ENCODE measurements around the gene KCTD20. TPM values are rescaled to one million over a fixed set of nuclear protein-coding genes. Genes with fewer than 3 reads are reported as not detected.
A peak's percentile ranks its signal among the peaks of the same experiment; 100 is the strongest.
"Not testable (repeated sequence)": the region's sequence is repeated elsewhere in the genome, so short reads cannot be mapped to it uniquely, and the experiment has no call there.

Gene KCTD20
- total and polyA plus RNA-seq, 4 donors, result 9.5 to 48.5 (median 32.2) TPM

DNA sequence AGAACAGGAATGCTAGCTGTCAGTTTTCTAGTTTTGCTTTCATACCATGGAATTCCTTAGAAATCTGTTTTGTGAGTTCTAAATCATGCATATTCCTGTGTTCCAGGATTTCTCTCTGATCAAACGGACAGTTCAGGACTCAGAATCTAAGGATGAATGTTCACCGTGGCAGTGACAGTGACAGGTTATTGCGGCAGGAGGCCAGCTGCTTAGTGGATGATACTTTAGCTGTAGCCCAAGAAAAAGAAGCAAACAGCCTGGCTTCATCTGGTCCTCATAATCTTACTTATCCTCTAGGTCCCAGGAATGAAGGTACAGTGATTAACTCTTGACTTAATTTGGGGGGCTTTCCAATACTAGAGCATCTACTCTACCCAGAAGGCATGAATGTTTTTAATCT is 27.1 kb downstream of the KCTD20 start:
- DNase-seq (ENCODE audit: low spot score), result no peak
- Histone ChIP-seq H3K4me1 (ENCODE audit: control insufficient read depth in 4 of 4, insufficient read depth in 4 of 4, low read length in 3 of 4) (no peaks in the 10 kb centered on the region), H3K27me3 (ENCODE audit: control insufficient read depth in 4 of 4, insufficient read depth in 4 of 4, low read length in 3 of 4) (no peaks in the 10 kb centered on the region), H3K36me3 (ENCODE audit: control insufficient read depth in 4 of 4, insufficient read depth in 3 of 4, low read depth in 1 of 4, low read length in 3 of 4) (peaks cover 5 to 15% (median 12%) of the 10 kb centered on the region in 4 donors), H3K4me3 (ENCODE audit: low read depth in 1 of 3, low read length in 3 of 3) (no peak overlapping the region), H3K9me3 (ENCODE audit: control insufficient read depth in 4 of 4, low read length in 3 of 4) (no peaks in the 10 kb centered on the region), H3K9ac (ENCODE audit: low read depth in 1 of 2, low read length in 2 of 2) (no peak overlapping the region), H3K27ac (ENCODE audit: low read depth in 1 of 2, low read length in 2 of 2) (no peak overlapping the region)
- TF ChIP-seq TAF1 (conservative IDR thresholded peaks at IDR 0.05) (no peak), FOXA1 (IDR thresholded peaks at IDR 0.05) (no peak), FOXA2 (IDR thresholded peaks at IDR 0.05) (no peak), GABPA (IDR thresholded peaks at IDR 0.05 in 1 of 2, conservative IDR thresholded peaks at IDR 0.05 in 1 of 2) (no peak), NR2F2 (IDR thresholded peaks at IDR 0.05) (no peak), RAD21 (IDR thresholded peaks at IDR 0.05) (no peak), EGR1 (IDR thresholded peaks at IDR 0.05; ENCODE audit: low read depth in 2 of 2) (no peak), YY1 (IDR thresholded peaks at IDR 0.05) (no peak), SP1 (IDR thresholded peaks at IDR 0.05) (no peak), HNF4G (IDR thresholded peaks at IDR 0.05) (no peak), HNF4A (conservative IDR thresholded peaks at IDR 0.05) (no peak), RXRA (IDR thresholded peaks at IDR 0.05) (no peak), JUND (IDR thresholded peaks at IDR 0.05) (no peak)
- TF ChIP-seq, protein P1, sequence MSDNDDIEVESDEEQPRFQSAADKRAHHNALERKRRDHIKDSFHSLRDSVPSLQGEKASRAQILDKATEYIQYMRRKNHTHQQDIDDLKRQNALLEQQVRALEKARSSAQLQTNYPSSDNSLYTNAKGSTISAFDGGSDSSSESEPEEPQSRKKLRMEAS (IDR thresholded peaks at IDR 0.05), result no peak
- TF ChIP-seq, protein P2, sequence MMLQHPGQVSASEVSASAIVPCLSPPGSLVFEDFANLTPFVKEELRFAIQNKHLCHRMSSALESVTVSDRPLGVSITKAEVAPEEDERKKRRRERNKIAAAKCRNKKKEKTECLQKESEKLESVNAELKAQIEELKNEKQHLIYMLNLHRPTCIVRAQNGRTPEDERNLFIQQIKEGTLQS (IDR thresholded peaks at IDR 0.05), result no peak
- 95% methylated on average over 3 of the region's 3 CpGs for WGBS

DNA sequence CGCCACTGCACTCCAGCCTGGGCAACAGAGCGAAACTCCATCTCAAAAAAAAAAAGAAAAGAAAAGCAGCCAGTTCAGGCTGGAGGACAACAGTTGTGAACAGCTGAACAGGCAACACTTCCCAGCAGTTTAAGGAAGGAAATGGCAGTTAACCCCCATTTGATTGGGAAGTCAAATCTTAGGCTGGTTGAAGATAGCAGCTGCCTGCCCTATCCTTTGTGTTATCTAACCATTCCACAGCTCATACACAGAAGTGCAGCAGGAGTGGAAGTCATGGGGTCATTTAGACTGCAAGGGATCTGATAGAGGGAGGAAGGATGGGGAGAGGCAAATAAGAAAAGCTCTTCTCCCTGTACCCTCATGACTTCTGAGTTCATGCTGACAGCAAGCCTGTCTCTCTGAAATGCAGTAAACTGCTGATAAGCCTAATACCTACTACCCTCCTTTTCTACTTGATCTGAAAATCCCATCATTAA is 35.3 kb downstream of the KCTD20 start:
- TF ChIP-seq NR2F2 (IDR thresholded peaks at IDR 0.05), result peak; percentile 27
- TF ChIP-seq, protein P3, sequence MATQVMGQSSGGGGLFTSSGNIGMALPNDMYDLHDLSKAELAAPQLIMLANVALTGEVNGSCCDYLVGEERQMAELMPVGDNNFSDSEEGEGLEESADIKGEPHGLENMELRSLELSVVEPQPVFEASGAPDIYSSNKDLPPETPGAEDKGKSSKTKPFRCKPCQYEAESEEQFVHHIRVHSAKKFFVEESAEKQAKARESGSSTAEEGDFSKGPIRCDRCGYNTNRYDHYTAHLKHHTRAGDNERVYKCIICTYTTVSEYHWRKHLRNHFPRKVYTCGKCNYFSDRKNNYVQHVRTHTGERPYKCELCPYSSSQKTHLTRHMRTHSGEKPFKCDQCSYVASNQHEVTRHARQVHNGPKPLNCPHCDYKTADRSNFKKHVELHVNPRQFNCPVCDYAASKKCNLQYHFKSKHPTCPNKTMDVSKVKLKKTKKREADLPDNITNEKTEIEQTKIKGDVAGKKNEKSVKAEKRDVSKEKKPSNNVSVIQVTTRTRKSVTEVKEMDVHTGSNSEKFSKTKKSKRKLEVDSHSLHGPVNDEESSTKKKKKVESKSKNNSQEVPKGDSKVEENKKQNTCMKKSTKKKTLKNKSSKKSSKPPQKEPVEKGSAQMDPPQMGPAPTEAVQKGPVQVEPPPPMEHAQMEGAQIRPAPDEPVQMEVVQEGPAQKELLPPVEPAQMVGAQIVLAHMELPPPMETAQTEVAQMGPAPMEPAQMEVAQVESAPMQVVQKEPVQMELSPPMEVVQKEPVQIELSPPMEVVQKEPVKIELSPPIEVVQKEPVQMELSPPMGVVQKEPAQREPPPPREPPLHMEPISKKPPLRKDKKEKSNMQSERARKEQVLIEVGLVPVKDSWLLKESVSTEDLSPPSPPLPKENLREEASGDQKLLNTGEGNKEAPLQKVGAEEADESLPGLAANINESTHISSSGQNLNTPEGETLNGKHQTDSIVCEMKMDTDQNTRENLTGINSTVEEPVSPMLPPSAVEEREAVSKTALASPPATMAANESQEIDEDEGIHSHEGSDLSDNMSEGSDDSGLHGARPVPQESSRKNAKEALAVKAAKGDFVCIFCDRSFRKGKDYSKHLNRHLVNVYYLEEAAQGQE (IDR thresholded peaks at IDR 0.05), result no peak
- H3K9me3 ChIP-seq (ENCODE audit: control insufficient read depth in 4 of 4, low read length in 3 of 4), result no peaks in the 10 kb centered on the region
- no peaks in the 10 kb centered on the region for H3K27me3 ChIP-seq (ENCODE audit: control insufficient read depth in 4 of 4, insufficient read depth in 4 of 4, low read length in 3 of 4)
- H3K36me3 ChIP-seq (ENCODE audit: control insufficient read depth in 4 of 4, insufficient read depth in 3 of 4, low read depth in 1 of 4, low read length in 3 of 4), result peaks cover 4 to 27% (median 22%) of the 10 kb centered on the region in 4 donors
- 80% methylated on average over 2 of the region's 2 CpGs for WGBS
- H3K4me3 ChIP-seq (ENCODE audit: low read depth in 1 of 3, low read length in 3 of 3), result no peak overlapping the region
- no peaks in the 10 kb centered on the region for H3K4me1 ChIP-seq (ENCODE audit: control insufficient read depth in 4 of 4, insufficient read depth in 4 of 4, low read length in 3 of 4)
- H3K27ac ChIP-seq (ENCODE audit: low read depth in 1 of 2, low read length in 2 of 2), result no peak overlapping the region
- no peak for DNase-seq (ENCODE audit: low spot score)
- H3K9ac ChIP-seq (ENCODE audit: low read depth in 1 of 2, low read length in 2 of 2), result no peak overlapping the region

DNA sequence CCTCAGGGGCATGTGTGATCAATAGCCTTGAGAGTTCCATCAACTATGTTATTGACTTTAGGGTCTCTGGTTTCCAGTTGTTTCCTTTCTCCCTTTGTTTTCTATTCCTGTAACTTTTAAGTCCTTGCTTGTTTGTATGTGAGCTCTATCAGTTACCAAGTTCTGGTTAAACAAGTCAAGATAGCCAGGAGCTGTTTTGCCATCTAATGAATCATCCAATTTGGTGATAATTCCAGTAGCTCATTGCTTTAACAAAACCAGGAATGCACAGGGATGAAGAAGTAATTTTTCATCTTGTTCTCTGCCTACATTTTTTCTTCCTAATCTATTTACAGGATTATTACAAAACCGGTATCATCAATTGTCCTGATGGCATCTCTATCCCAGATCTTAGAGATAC is 36.5 kb downstream of the KCTD20 start:
- WGBS, result 95% methylated on average over 1 of the region's 1 CpG

DNA sequence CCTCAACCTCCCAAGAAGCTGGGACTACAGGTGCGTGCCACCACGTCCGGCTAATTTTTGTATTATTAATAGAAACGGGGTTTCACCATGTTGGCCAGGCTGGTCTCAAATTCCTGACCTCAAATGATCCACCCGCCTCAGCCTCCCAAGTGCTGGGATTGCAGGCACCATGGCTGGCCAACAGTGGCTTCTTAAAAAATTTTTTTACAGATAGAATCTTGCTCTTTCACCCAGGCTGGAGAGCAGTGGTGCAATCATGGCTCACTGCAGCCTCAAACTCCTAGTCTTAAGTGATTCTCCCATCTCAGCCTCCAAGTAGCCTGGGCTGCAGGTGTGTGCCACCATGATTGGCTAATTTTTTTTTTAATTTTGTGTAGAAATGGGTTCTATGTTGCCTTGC is 40.5 kb downstream of the KCTD20 start:
- not testable (repeated sequence) for H3K9ac ChIP-seq (ENCODE audit: low read depth in 1 of 2, low read length in 2 of 2); DNase-seq (ENCODE audit: low spot score)
- WGBS, result 96% methylated on average over 5 of the region's 5 CpGs

More for the DNA sequence above, 36.5 kb downstream of the KCTD20 start:
- Histone ChIP-seq H3K4me3 (ENCODE audit: low read depth in 1 of 3, low read length in 3 of 3) (no peak overlapping the region), H3K4me1 (ENCODE audit: control insufficient read depth in 4 of 4, insufficient read depth in 4 of 4, low read length in 3 of 4) (no peaks in the 10 kb centered on the region), H3K9me3 (ENCODE audit: control insufficient read depth in 4 of 4, low read length in 3 of 4) (no peaks in the 10 kb centered on the region), H3K36me3 (ENCODE audit: control insufficient read depth in 4 of 4, insufficient read depth in 3 of 4, low read depth in 1 of 4, low read length in 3 of 4) (peaks cover 6 to 27% (median 22%) of the 10 kb centered on the region in 4 donors), H3K27ac (ENCODE audit: low read depth in 1 of 2, low read length in 2 of 2) (no peak overlapping the region), H3K27me3 (ENCODE audit: control insufficient read depth in 4 of 4, insufficient read depth in 4 of 4, low read length in 3 of 4) (no peaks in the 10 kb centered on the region), H3K9ac (ENCODE audit: low read depth in 1 of 2, low read length in 2 of 2) (no peak overlapping the region)
- TF ChIP-seq, protein P2 (IDR thresholded peaks at IDR 0.05), result no peak
- TF ChIP-seq, protein P1 (IDR thresholded peaks at IDR 0.05), result no peak
- TF ChIP-seq GABPA (IDR thresholded peaks at IDR 0.05 in 1 of 2, conservative IDR thresholded peaks at IDR 0.05 in 1 of 2) (no peak), FOXA2 (IDR thresholded peaks at IDR 0.05) (no peak)
- no peak for DNase-seq (ENCODE audit: low spot score)

More for the DNA sequence above, 40.5 kb downstream of the KCTD20 start:
- H3K27me3 ChIP-seq (ENCODE audit: control insufficient read depth in 4 of 4, insufficient read depth in 4 of 4, low read length in 3 of 4); H3K4me1 ChIP-seq (ENCODE audit: control insufficient read depth in 4 of 4, insufficient read depth in 4 of 4, low read length in 3 of 4); H3K4me3 ChIP-seq (ENCODE audit: low read depth in 1 of 3, low read length in 3 of 3); H3K9me3 ChIP-seq (ENCODE audit: control insufficient read depth in 4 of 4, low read length in 3 of 4); H3K27ac ChIP-seq (ENCODE audit: low read depth in 1 of 2, low read length in 2 of 2): not testable (repeated sequence)
- peaks cover 15 to 48% (median 34%) of the 10 kb centered on the region in 4 donors for H3K36me3 ChIP-seq (ENCODE audit: control insufficient read depth in 4 of 4, insufficient read depth in 3 of 4, low read depth in 1 of 4, low read length in 3 of 4)

Measured in liver (tissue), 9 donors.